ENCODE data around the gene RBM17.

Gene RBM17

GRCh38 chr10:6045878-6046772 lies 42.7 kb upstream of the RBM17 start:
- TF ChIP-seq CTCF (IDR thresholded peaks at IDR 0.05) = no peak
- no peak for TF ChIP-seq ZFX (IDR thresholded peaks at IDR 0.05; ENCODE audit: borderline replicate concordance)
- no peak overlapping the region for H3K27ac ChIP-seq

- no peak overlapping the region for H3K27ac ChIP-seq
- no peak for TF ChIP-seq CTCF (IDR thresholded peaks at IDR 0.05)
- no peak for TF ChIP-seq ZFX (IDR thresholded peaks at IDR 0.05; ENCODE audit: borderline replicate concordance)
Observed at GRCh38 chr10:6046773-6047611, 41.8 kb upstream of the RBM17 start.

DNA sequence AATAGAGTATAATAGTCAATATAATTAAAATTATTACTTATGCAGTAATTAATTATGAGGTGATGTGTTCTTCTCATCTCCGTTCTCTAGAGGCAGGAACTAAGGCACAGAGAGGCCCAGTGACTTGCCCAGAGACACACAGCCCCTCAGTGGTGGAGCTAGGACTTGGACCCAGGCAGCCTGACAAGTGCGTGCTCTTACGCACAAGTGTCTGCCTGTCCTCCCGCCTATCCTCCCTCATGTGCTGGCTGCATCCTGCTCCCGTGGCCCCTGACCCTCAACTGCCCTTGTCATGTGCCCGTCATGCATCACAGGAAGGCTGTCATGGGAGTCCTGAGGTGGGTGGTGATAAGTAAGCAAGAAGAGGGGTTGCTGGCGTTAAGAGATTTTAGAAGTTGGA lies 41.0 kb upstream of the RBM17 start:
- no peak overlapping the region for H3K27ac ChIP-seq
- TF ChIP-seq ZFX (IDR thresholded peaks at IDR 0.05; ENCODE audit: borderline replicate concordance) (no peak), CTCF (IDR thresholded peaks at IDR 0.05) (no peak)

- TF ChIP-seq ZFX (IDR thresholded peaks at IDR 0.05; ENCODE audit: borderline replicate concordance) (no peak), CTCF (IDR thresholded peaks at IDR 0.05) (no peak)
- no peak overlapping the region for H3K27ac ChIP-seq
Observed at GRCh38 chr10:6048281-6049030, 40.4 kb upstream of the RBM17 start.

DNA sequence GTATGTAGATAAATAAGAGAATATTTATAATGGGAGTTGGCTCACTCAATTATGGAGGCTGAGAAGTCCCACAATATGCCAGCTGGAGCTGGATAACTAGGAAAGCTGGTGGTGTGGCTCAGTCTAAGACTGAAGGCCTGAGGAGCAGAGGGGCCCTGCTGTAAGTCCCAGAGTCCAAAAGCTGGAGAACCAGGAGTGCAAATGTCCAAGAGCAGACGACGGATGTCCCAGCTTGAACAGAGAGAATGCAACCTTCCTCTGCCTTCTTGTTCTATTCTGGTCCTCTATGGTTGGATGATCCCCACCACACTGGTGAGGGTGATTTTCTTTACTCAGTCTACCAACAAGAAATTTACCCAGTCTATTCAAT lies 39.8 kb upstream of the RBM17 start:
- no peak for TF ChIP-seq CTCF (IDR thresholded peaks at IDR 0.05)
- TF ChIP-seq ZFX (IDR thresholded peaks at IDR 0.05; ENCODE audit: borderline replicate concordance) = no peak
- no peak overlapping the region for H3K27ac ChIP-seq

- no peak overlapping the region for H3K27ac ChIP-seq
- TF ChIP-seq ZFX (IDR thresholded peaks at IDR 0.05; ENCODE audit: borderline replicate concordance) (no peak), CTCF (IDR thresholded peaks at IDR 0.05) (peak; percentile 37; the same call in 1 of the 2 replicates)
Observed at GRCh38 chr10:6050801-6051445, 37.9 kb upstream of the RBM17 start.

Measured in 22Rv1 (cell line).